ENCODE data around the gene TBC1D7.

TBC1D7 gene

DNA sequence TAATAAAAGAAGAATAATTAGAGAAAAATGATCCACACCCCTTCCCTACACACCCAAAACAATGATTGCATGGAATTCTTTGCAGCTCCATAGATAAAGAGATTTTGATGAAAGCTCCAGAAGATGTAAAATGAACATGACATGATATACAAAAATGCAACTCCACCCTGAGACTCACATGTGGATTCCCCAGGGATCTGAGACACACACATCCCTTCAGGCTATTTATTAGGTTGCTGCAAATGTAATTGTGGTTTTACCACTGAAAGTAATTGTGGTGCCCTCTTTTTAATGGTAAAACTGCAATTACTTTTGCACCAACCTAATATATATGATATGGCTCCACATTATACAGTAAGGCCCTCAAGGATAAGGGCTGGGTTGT lies 40.4 kb upstream of the TBC1D7 start:
- Histone ChIP-seq H3K27me3 (ENCODE audit: control insufficient read depth, insufficient read depth, low read length) (no peaks in the 10 kb centered on the region), H3K9ac (ENCODE audit: low read depth, low read length) (no peak overlapping the region), H3K27ac (ENCODE audit: low read depth, low read length) (no peak overlapping the region), H3K36me3 (ENCODE audit: control insufficient read depth, insufficient read depth, low read length) (no peaks in the 10 kb centered on the region; the same call in 1 of the 2 replicates), H3K4me1 (ENCODE audit: control insufficient read depth, insufficient read depth, low read length) (peaks cover 11% of the 10 kb centered on the region; the same call in 1 of the 2 replicates), H3K4me3 (ENCODE audit: low read depth, low read length) (no peak overlapping the region), H3K9me3 (ENCODE audit: control insufficient read depth, insufficient read depth, low read length) (no peaks in the 10 kb centered on the region)

DNA sequence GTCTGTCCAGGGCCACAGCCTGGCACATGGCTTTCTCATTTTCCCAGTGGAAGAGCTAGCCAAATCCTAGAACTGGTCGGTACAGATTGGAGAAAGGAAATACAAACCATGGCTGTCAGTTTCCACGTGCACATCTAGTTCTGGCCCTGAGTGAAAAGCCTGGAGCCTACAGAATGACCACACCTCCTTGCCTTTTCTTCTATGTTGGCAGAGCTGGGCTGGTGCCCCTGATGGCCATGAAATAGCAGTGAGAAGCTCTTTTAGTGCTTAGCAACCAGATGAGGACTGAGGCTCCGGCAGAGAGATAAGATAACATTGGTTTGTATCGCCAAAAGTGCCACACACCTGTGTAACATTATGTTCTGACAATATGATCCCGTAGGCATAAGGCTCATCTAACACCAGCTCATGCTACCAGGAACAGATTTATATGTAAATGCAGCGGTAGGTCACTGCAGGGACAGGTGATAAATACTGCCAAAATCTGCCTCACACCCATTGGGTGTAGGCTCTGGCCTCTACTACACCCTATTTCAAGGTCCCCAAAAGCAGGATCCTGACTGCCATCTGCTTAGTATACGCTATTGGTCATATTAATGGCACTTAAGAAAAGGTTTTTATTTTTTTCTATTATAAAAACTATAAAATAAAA lies 39.9 kb upstream of the TBC1D7 start:
- Histone ChIP-seq H3K4me1 (ENCODE audit: control insufficient read depth, insufficient read depth, low read length) (peaks cover 11% of the 10 kb centered on the region; the same call in 1 of the 2 replicates), H3K27me3 (ENCODE audit: control insufficient read depth, insufficient read depth, low read length) (no peaks in the 10 kb centered on the region), H3K9me3 (ENCODE audit: control insufficient read depth, insufficient read depth, low read length) (no peaks in the 10 kb centered on the region), H3K36me3 (ENCODE audit: control insufficient read depth, insufficient read depth, low read length) (no peaks in the 10 kb centered on the region; the same call in 1 of the 2 replicates), H3K27ac (ENCODE audit: low read depth, low read length) (peak overlapping the region; percentile 61), H3K4me3 (ENCODE audit: low read depth, low read length) (no peak overlapping the region), H3K9ac (ENCODE audit: low read depth, low read length) (no peak overlapping the region)

DNA sequence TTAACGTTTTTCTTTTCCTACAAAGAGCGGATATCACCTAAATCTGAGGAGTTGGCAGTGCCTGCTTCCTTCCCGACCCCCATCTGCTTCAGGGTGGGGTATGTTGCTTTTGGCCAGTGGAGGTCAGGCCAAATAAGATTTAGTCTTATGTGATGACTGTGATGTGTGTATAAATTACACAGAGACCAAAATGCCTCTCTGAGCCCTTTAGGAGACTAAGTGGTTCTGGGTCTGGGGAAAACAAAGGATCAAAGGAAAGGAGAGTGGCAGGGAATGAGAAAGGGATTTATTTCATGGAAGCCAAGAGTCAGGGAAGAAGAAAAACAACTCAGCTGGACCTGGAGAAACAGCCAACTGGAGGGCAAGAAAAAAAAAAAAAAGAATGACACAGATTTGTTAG lies 39.1 kb upstream of the TBC1D7 start:
- Histone ChIP-seq H3K9me3 (ENCODE audit: control insufficient read depth, insufficient read depth, low read length) (no peaks in the 10 kb centered on the region), H3K4me1 (ENCODE audit: control insufficient read depth, insufficient read depth, low read length) (peaks cover 11% of the 10 kb centered on the region; the same call in 1 of the 2 replicates), H3K36me3 (ENCODE audit: control insufficient read depth, insufficient read depth, low read length) (no peaks in the 10 kb centered on the region; the same call in 1 of the 2 replicates), H3K27ac (ENCODE audit: low read depth, low read length) (peak overlapping the region; percentile 68), H3K27me3 (ENCODE audit: control insufficient read depth, insufficient read depth, low read length) (no peaks in the 10 kb centered on the region), H3K4me3 (ENCODE audit: low read depth, low read length) (no peak overlapping the region), H3K9ac (ENCODE audit: low read depth, low read length) (no peak overlapping the region)

DNA sequence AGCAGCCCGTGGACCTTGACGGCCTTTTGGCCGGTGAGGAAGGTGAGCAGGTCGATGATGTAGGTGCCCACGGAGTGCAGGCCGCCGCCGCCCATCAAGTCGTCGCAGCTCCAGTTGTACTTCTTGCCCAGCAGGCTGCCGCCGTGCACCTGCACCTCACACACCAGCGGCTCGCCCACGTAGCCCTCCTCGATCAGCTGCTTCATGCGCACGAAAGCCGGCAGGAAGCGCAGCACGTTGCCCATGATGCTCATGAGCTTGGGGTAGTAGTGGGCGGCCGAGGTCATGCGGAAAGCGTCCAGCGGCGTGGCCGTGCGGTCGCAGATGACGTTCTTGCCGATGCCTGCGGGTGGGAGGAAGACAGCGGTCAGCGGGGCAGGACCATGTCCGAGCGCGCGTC lies 37.0 kb upstream of the TBC1D7 start:
- Histone ChIP-seq H3K27ac (ENCODE audit: low read depth, low read length) (no peak overlapping the region), H3K9ac (ENCODE audit: low read depth, low read length) (no peak overlapping the region), H3K4me1 (ENCODE audit: control insufficient read depth, insufficient read depth, low read length) (peaks cover 11% of the 10 kb centered on the region; the same call in 1 of the 2 replicates), H3K9me3 (ENCODE audit: control insufficient read depth, insufficient read depth, low read length) (no peaks in the 10 kb centered on the region), H3K4me3 (ENCODE audit: low read depth, low read length) (no peak overlapping the region), H3K27me3 (ENCODE audit: control insufficient read depth, insufficient read depth, low read length) (no peaks in the 10 kb centered on the region), H3K36me3 (ENCODE audit: control insufficient read depth, insufficient read depth, low read length) (no peaks in the 10 kb centered on the region; the same call in 1 of the 2 replicates)

DNA sequence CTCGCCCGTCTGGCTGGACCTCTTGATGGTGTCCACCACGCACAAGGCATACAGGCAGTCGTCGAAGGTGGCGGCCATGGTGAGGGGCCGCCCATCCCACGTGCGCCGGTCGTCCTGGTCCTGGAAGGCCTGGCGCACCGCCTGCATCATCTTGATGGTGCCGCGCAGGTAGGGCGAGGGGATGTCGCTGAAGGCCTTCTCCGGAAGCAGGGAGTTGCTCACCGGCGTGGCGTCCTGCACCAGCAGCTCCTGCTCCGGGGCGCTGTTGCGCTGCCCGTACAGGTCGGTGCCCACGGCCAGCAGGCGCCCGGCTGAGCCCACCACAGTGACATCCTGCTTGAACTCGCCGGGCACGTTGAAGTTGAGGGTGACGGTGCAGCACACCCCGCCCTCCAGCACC lies 36.5 kb upstream of the TBC1D7 start:
- no peaks in the 10 kb centered on the region; the same call in 1 of the 2 replicates for H3K36me3 ChIP-seq (ENCODE audit: control insufficient read depth, insufficient read depth, low read length)
- H3K27me3 ChIP-seq (ENCODE audit: control insufficient read depth, insufficient read depth, low read length), result no peaks in the 10 kb centered on the region
- no peak overlapping the region for H3K9ac ChIP-seq (ENCODE audit: low read depth, low read length)
- H3K4me3 ChIP-seq (ENCODE audit: low read depth, low read length), result no peak overlapping the region
- H3K4me1 ChIP-seq (ENCODE audit: control insufficient read depth, insufficient read depth, low read length), result peaks cover 11% of the 10 kb centered on the region; the same call in 1 of the 2 replicates
- no peak overlapping the region for H3K27ac ChIP-seq (ENCODE audit: low read depth, low read length)
- no peaks in the 10 kb centered on the region for H3K9me3 ChIP-seq (ENCODE audit: control insufficient read depth, insufficient read depth, low read length)

DNA sequence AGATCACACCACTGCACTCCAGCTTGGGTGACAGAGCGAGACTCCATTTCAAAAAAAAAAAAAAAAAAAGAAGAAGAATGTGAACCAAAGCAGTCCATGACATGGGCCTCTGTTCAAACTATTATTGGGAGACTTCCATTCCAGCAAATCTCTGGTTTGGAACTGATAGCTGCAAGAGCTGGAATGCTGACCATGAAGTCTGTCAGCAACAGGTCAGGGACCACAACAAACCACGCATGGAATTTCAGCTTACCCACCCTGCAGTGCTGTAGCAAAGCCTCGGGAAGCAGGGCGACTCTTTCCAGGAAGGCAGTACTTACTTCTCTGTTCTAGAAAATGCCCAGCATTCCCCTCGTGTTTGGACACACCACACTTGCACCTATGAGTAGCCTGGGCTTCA lies 34.1 kb upstream of the TBC1D7 start:
- Histone ChIP-seq H3K9me3 (ENCODE audit: control insufficient read depth, insufficient read depth, low read length) (no peaks in the 10 kb centered on the region), H3K4me3 (ENCODE audit: low read depth, low read length) (no peak overlapping the region), H3K27ac (ENCODE audit: low read depth, low read length) (no peak overlapping the region), H3K36me3 (ENCODE audit: control insufficient read depth, insufficient read depth, low read length) (no peaks in the 10 kb centered on the region; the same call in 1 of the 2 replicates), H3K4me1 (ENCODE audit: control insufficient read depth, insufficient read depth, low read length) (peaks cover 18% of the 10 kb centered on the region), H3K27me3 (ENCODE audit: control insufficient read depth, insufficient read depth, low read length) (no peaks in the 10 kb centered on the region), H3K9ac (ENCODE audit: low read depth, low read length) (no peak overlapping the region)

DNA sequence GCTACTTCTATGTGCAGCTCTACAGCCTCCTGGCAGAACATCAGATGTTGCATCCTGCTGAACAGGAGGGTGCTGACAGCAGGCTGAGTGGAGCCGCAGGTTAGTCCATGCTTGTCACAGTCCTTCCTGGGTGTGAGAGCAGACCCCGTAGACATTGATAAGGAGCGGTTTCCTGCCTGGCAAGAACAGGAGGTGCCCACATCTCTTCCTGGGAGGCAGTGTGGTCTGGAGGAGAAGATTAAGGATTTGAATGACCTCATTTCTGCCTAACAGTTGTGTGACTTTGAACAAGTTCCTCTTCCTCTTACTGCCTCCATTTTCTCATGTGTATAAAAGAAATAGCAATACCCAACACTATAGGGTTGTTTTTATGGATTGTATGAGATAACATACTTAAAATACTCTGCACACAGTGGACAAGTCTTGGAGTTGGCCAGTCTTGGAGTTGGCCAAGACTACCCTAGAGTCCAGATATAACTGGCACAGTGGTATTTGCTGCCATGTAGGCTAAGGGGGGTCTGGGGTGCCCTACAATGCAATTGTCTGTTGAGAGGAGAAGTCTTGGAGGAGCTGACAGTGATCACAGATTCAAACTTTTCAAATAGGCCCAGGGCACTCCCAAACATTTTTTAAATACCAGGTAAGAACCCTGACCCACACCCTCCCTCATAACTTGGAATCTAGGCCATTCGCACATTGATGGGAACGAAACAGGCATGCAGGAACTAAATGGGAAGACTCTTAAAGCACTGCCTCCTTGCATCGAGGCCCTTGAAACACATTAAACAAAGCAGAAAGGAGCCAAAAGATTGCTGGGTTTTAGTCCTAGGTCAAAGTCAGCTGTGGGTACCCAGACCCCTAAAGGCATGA lies 32.6 kb upstream of the TBC1D7 start:
- Histone ChIP-seq H3K27me3 (ENCODE audit: control insufficient read depth, insufficient read depth, low read length) (no peaks in the 10 kb centered on the region), H3K4me3 (ENCODE audit: low read depth, low read length) (no peak overlapping the region), H3K4me1 (ENCODE audit: control insufficient read depth, insufficient read depth, low read length) (peaks cover 25% of the 10 kb centered on the region), H3K36me3 (ENCODE audit: control insufficient read depth, insufficient read depth, low read length) (no peaks in the 10 kb centered on the region; the same call in 1 of the 2 replicates), H3K9me3 (ENCODE audit: control insufficient read depth, insufficient read depth, low read length) (no peaks in the 10 kb centered on the region), H3K9ac (ENCODE audit: low read depth, low read length) (no peak overlapping the region), H3K27ac (ENCODE audit: low read depth, low read length) (no peak overlapping the region)

DNA sequence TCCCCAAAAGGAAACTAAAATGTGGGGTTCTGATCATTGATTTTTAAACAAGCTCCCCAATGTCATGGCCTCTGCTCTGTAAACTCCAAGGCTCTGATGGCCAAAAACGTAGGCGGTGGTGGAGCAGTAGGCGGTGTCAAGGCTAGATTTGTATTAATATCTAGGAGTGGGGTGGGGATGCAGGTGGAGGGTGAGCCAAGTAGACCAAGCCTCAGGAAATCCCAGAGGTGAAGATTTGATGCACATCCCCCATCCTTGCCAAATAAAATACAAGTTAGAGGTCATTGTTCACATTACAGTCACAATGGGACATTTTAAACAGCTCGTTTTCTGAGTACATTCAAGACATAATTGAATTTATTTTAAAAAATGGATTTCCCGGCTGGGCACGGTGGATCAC lies 30.9 kb upstream of the TBC1D7 start:
- H3K4me1 ChIP-seq (ENCODE audit: control insufficient read depth, insufficient read depth, low read length), result peaks cover 32% of the 10 kb centered on the region

DNA sequence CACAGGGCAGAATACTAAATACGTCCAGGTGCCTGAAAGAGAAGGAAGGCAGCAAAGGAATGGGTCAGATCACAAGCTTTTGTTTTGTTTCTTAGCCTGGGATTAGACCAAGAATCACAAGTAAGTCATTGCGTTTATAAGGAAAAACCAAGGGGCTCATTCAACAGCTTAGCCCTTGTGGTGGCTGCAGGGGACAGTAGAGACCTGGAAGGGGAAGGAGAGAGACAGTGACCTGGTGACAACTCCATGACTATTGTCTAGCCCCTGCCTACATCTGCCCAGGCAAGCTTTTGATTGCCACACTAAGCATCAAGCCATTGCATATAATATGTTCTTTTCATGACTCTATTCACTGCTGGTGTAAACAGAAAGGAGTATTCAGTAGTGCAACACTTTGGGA lies 30.2 kb upstream of the TBC1D7 start:
- Histone ChIP-seq H3K27ac (ENCODE audit: low read depth, low read length) (no peak overlapping the region), H3K9me3 (ENCODE audit: control insufficient read depth, insufficient read depth, low read length) (no peaks in the 10 kb centered on the region), H3K36me3 (ENCODE audit: control insufficient read depth, insufficient read depth, low read length) (no peaks in the 10 kb centered on the region), H3K9ac (ENCODE audit: low read depth, low read length) (no peak overlapping the region), H3K4me3 (ENCODE audit: low read depth, low read length) (no peak overlapping the region), H3K27me3 (ENCODE audit: control insufficient read depth, insufficient read depth, low read length) (no peaks in the 10 kb centered on the region), H3K4me1 (ENCODE audit: control insufficient read depth, insufficient read depth, low read length) (peaks cover 32% of the 10 kb centered on the region)

More for the DNA sequence above, 30.9 kb upstream of the TBC1D7 start:
- no peaks in the 10 kb centered on the region for H3K9me3 ChIP-seq (ENCODE audit: control insufficient read depth, insufficient read depth, low read length)
- H3K27me3 ChIP-seq (ENCODE audit: control insufficient read depth, insufficient read depth, low read length), result no peaks in the 10 kb centered on the region
- no peaks in the 10 kb centered on the region; the same call in 1 of the 2 replicates for H3K36me3 ChIP-seq (ENCODE audit: control insufficient read depth, insufficient read depth, low read length)
- no peak overlapping the region for H3K27ac ChIP-seq (ENCODE audit: low read depth, low read length)
- no peak overlapping the region for H3K4me3 ChIP-seq (ENCODE audit: low read depth, low read length)
- no peak overlapping the region for H3K9ac ChIP-seq (ENCODE audit: low read depth, low read length)

DNA sequence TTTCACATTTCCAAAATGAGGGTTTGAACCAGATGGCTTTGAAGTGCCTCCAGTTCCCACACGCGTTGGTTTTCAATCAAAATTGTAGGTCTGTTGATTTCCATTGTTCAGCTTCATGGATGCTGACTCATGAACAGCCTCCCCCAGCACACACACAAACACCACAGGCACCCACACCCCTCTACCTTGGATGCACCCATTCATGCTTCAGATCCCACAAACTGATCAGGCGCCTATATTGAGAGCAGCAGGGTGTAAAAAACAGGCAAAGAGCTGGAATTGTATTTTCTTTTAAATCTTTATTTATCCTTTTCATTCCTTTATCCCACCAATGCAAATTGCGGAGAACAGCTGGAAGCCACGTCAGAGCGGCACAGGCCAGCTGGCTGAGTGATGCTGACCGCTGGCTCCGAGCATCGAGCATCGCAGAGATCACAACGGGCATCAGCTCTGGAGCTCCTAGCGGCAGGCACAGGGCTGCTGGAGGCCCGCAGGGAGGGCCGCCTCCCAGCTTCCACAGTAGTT lies 29.3 kb upstream of the TBC1D7 start:
- H3K27me3 ChIP-seq (ENCODE audit: control insufficient read depth, insufficient read depth, low read length), result no peaks in the 10 kb centered on the region
- no peak overlapping the region for H3K4me3 ChIP-seq (ENCODE audit: low read depth, low read length)
- H3K27ac ChIP-seq (ENCODE audit: low read depth, low read length), result no peak overlapping the region
- H3K9ac ChIP-seq (ENCODE audit: low read depth, low read length), result no peak overlapping the region
- peaks cover 32% of the 10 kb centered on the region for H3K4me1 ChIP-seq (ENCODE audit: control insufficient read depth, insufficient read depth, low read length)
- H3K36me3 ChIP-seq (ENCODE audit: control insufficient read depth, insufficient read depth, low read length), result no peaks in the 10 kb centered on the region
- H3K9me3 ChIP-seq (ENCODE audit: control insufficient read depth, insufficient read depth, low read length), result no peaks in the 10 kb centered on the region
